ENCODE data around the gene C16orf78. TPM values are rescaled to one million over a fixed set of nuclear protein-coding genes. Genes with fewer than 3 reads are reported as not detected.

Gene C16orf78
- total RNA-seq, 1 experiment from 2014 or later, result not detected

DNA sequence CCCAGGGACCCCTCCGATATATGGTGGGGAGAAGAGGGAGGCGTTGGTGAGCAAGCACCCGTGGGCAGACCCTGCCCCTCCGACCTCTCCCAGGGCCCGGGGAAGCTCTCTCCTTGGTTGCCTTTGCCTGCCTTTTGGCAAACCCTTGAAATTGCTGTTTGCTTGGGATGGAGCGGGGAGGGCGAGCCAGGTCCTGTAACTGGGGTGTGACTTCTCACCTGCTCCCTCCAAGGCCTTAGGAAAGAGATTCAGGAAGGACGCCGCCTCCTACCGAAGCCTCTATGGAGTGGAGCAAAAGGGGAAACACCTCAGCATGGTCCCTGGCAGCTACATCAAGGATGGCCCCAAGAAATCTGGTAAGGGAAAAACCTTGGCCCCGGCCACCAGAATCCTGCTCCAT is 4.6 kb downstream of the C16orf78 start:
- POLR2A ChIA-PET (ENCODE audit: low non-redundant PET), result no interaction called here
- TF ChIP-seq, protein P1, sequence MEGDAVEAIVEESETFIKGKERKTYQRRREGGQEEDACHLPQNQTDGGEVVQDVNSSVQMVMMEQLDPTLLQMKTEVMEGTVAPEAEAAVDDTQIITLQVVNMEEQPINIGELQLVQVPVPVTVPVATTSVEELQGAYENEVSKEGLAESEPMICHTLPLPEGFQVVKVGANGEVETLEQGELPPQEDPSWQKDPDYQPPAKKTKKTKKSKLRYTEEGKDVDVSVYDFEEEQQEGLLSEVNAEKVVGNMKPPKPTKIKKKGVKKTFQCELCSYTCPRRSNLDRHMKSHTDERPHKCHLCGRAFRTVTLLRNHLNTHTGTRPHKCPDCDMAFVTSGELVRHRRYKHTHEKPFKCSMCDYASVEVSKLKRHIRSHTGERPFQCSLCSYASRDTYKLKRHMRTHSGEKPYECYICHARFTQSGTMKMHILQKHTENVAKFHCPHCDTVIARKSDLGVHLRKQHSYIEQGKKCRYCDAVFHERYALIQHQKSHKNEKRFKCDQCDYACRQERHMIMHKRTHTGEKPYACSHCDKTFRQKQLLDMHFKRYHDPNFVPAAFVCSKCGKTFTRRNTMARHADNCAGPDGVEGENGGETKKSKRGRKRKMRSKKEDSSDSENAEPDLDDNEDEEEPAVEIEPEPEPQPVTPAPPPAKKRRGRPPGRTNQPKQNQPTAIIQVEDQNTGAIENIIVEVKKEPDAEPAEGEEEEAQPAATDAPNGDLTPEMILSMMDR (conservative IDR thresholded peaks at IDR 0.05; ENCODE audit: low read depth, low read length), result no peak
- no peak for TF ChIP-seq EZH2 (IDR thresholded peaks at IDR 0.05; ENCODE audit: borderline replicate concordance, low read depth, low read length, poor library complexity, severe bottlenecking)
- CTCF ChIA-PET, result no interaction called here
- H3K9me3 ChIP-seq (ENCODE audit: low read depth, low read length, poor library complexity, severe bottlenecking), result no peaks in the 10 kb centered on the region
- H3K4me1 ChIP-seq (ENCODE audit: insufficient read depth, low read length, poor library complexity, severe bottlenecking), result no peaks in the 10 kb centered on the region
- DNase-seq (ENCODE audit: low spot score), result no peak
- H3K27ac ChIP-seq (ENCODE audit: low read depth, low read length, poor library complexity, severe bottlenecking), result no peak overlapping the region
- H3K27me3 ChIP-seq (replicated peaks; ENCODE audit: insufficient read depth, low read depth, low read length, poor library complexity), result peaks cover 38% of the 10 kb centered on the region
- H3K4me3 ChIP-seq (ENCODE audit: low read depth, low read length, poor library complexity, severe bottlenecking), result no peak overlapping the region
- no peaks in the 10 kb centered on the region for H3K36me3 ChIP-seq (ENCODE audit: insufficient read depth, low read length, poor library complexity, severe bottlenecking)
- intact Hi-C loops (cut with micrococcal nuclease; ENCODE audit: unreplicated experiment), result no loop called here
- BruUV-seq (replicated peaks), result no TSS peak

DNA sequence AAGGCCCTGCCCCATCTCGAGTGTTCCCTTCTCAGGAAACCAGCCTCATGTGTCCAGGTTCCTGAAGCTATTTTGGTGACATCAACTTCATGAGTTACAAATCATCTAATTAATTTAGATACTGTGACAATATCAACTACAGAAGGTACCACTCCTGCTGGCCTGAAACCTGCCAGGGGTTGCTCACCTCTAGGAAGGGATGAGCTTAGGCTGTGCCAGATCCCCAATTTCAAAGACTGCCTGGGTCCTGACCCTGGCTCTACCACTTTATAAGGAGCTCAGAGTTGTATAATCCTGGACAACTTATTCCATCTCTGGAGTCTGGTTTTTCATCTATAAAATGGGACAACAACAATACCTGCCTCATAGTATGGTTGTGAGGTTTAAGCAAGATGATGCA is 5.2 kb downstream of the C16orf78 start:
- H3K27me3 ChIP-seq (replicated peaks; ENCODE audit: insufficient read depth, low read depth, low read length, poor library complexity), result peaks cover 38% of the 10 kb centered on the region
- H3K4me1 ChIP-seq (ENCODE audit: insufficient read depth, low read length, poor library complexity, severe bottlenecking), result no peaks in the 10 kb centered on the region
- H3K36me3 ChIP-seq (ENCODE audit: insufficient read depth, low read length, poor library complexity, severe bottlenecking), result no peaks in the 10 kb centered on the region
- ChIA-PET POLR2A (ENCODE audit: low non-redundant PET) (no interaction called here), CTCF (no interaction called here)
- H3K27ac ChIP-seq (ENCODE audit: low read depth, low read length, poor library complexity, severe bottlenecking), result no peak overlapping the region
- intact Hi-C loops (cut with micrococcal nuclease; ENCODE audit: unreplicated experiment), result no loop called here
- no TSS peak for BruUV-seq (replicated peaks)
- DNase-seq (ENCODE audit: low spot score), result no peak
- TF ChIP-seq, protein P1 (conservative IDR thresholded peaks at IDR 0.05; ENCODE audit: low read depth, low read length), result no peak
- TF ChIP-seq EZH2 (IDR thresholded peaks at IDR 0.05; ENCODE audit: borderline replicate concordance, low read depth, low read length, poor library complexity, severe bottlenecking), result no peak
- no peak overlapping the region for H3K4me3 ChIP-seq (ENCODE audit: low read depth, low read length, poor library complexity, severe bottlenecking)
- H3K9me3 ChIP-seq (ENCODE audit: low read depth, low read length, poor library complexity, severe bottlenecking), result no peaks in the 10 kb centered on the region

DNA sequence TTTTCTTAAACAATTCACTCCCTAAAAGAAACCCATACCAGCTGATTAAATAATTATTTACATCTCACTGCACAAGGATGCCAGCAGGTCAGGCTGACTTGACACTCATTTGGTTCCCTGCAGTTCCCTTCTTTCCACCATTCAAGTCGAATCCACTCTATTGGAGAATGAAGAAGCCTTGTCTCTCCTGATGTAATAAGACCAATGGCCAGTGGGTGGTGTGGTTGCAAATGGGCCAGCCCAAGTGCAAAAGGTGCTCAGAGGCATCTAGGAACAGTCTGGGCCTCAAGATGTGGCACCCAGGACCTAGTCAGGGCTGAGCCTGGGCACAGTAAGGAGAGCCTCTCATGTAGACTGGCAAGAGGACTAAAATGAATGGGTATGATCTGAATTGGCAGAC is 9.3 kb downstream of the C16orf78 start:
- TF ChIP-seq EZH2 (IDR thresholded peaks at IDR 0.05; ENCODE audit: borderline replicate concordance, low read depth, low read length, poor library complexity, severe bottlenecking), result no peak
- TF ChIP-seq, protein P1 (conservative IDR thresholded peaks at IDR 0.05; ENCODE audit: low read depth, low read length), result peak; percentile 47
- Histone ChIP-seq H3K36me3 (ENCODE audit: insufficient read depth, low read length, poor library complexity, severe bottlenecking) (no peaks in the 10 kb centered on the region), H3K9me3 (ENCODE audit: low read depth, low read length, poor library complexity, severe bottlenecking) (no peaks in the 10 kb centered on the region), H3K27ac (ENCODE audit: low read depth, low read length, poor library complexity, severe bottlenecking) (no peak overlapping the region), H3K4me3 (ENCODE audit: low read depth, low read length, poor library complexity, severe bottlenecking) (no peak overlapping the region), H3K27me3 (replicated peaks; ENCODE audit: insufficient read depth, low read depth, low read length, poor library complexity) (peaks cover 19% of the 10 kb centered on the region), H3K4me1 (ENCODE audit: insufficient read depth, low read length, poor library complexity, severe bottlenecking) (no peaks in the 10 kb centered on the region)
- ChIA-PET CTCF (no interaction called here), POLR2A (ENCODE audit: low non-redundant PET) (no interaction called here)
- intact Hi-C loops (cut with micrococcal nuclease; ENCODE audit: unreplicated experiment), result no loop called here
- no TSS peak for BruUV-seq (replicated peaks)
- DNase-seq (ENCODE audit: low spot score), result peak; percentile 24

Measured in A673 (cell line).